Astrocyte (in vitro differentiated cells and primary cell): ENCODE data around the gene ARHGAP44. TPM values are rescaled to one million over a fixed set of nuclear protein-coding genes. Genes with fewer than 3 reads are reported as not detected.

Source experiments
- DNase-seq: peaks from one replicate; pipeline ENCODE4 v3.0.0-alpha.2; 2010; ENCODE audit warnings: low read depth
- FAIRE-seq: peaks from 2 replicates; lab custom pipeline; 2011; peaks lifted over from hg19 to GRCh38; lab: Jason Lieb, UNC
- H2AFZ ChIP-seq: 2 replicates; pipeline ENCODE4 v1.6.0; 2012; ENCODE audit warnings: low read depth, low read length, inconsistent platforms
- H3K27ac ChIP-seq: 2 replicates; pipeline ENCODE4 v1.5.1; 2011; ENCODE audit warnings: low read depth, low read length, inconsistent platforms
- H3K27me3 ChIP-seq: 2 replicates; pipeline ENCODE4 v1.6.0; 2011; ENCODE audit warnings: low read length, inconsistent platforms; ENCODE audit not compliant: insufficient read depth
- H3K36me3 ChIP-seq: 2 replicates; pipeline ENCODE4 v1.5.1; 2011; ENCODE audit warnings: low read length, inconsistent platforms; ENCODE audit not compliant: insufficient read depth
- H3K4me1 ChIP-seq: 2 replicates; pipeline ENCODE4 v1.5.1; 2011; ENCODE audit warnings: low read length, inconsistent platforms; ENCODE audit not compliant: insufficient read depth
- H3K4me2 ChIP-seq: 2 replicates; pipeline ENCODE4 v1.6.0; 2012; ENCODE audit warnings: low read length, inconsistent platforms
- H3K4me3 ChIP-seq: 2 replicates; pipeline ENCODE4 v1.5.1; 2011; ENCODE audit warnings: low read depth, mild to moderate bottlenecking, low read length, inconsistent platforms; ENCODE audit not compliant: insufficient read depth
- H3K79me2 ChIP-seq: 2 replicates; pipeline ENCODE4 v1.6.0; 2012; ENCODE audit warnings: mild to moderate bottlenecking, low read length, inconsistent platforms; ENCODE audit not compliant: insufficient read depth
- H3K9ac ChIP-seq: 2 replicates; pipeline ENCODE4 v1.6.0; 2012; ENCODE audit warnings: mild to moderate bottlenecking, low read length, inconsistent platforms
- H3K9me3 ChIP-seq: 2 replicates; pipeline ENCODE4 v1.5.1; 2012; ENCODE audit warnings: low read depth, mild to moderate bottlenecking, low read length, inconsistent platforms; ENCODE audit not compliant: insufficient read depth
- H4K20me1 ChIP-seq: 2 replicates; pipeline ENCODE4 v1.6.0; 2012; ENCODE audit warnings: low read length, inconsistent platforms; ENCODE audit not compliant: insufficient read depth
- H3K27ac Mint-ChIP-seq: one replicate; pipeline ENCODE4 v1.8.0; 2021; ENCODE audit warnings: mild to moderate bottlenecking, mixed read lengths; ENCODE audit not compliant: unreplicated experiment
- H3K27me3 Mint-ChIP-seq: one replicate; pipeline ENCODE4 v1.8.0; 2021; ENCODE audit warnings: low read depth, mixed read lengths; ENCODE audit not compliant: unreplicated experiment
- H3K36me3 Mint-ChIP-seq: one replicate; pipeline ENCODE4 v1.8.0; 2021; ENCODE audit warnings: low read depth, mixed read lengths; ENCODE audit not compliant: unreplicated experiment
- H3K4me1 Mint-ChIP-seq: one replicate; pipeline ENCODE4 v1.8.0; 2021; ENCODE audit warnings: low read depth, mixed read lengths; ENCODE audit not compliant: unreplicated experiment
- H3K4me3 Mint-ChIP-seq: one replicate; pipeline ENCODE4 v1.8.0; 2021; ENCODE audit warnings: mild to moderate bottlenecking, moderate library complexity, mixed read lengths; ENCODE audit not compliant: unreplicated experiment
- H3K9me3 Mint-ChIP-seq: one replicate; pipeline ENCODE4 v1.8.0; 2021; ENCODE audit warnings: mild to moderate bottlenecking, mixed read lengths; ENCODE audit not compliant: unreplicated experiment
- CTCF ChIP-seq: IDR thresholded peaks from 2 replicates; pipeline ENCODE4 v1.5.1; 2011; ENCODE audit warnings: low read depth, mild to moderate bottlenecking, inconsistent platforms, low read length, moderate library complexity; ENCODE audit not compliant: insufficient read depth
- EZH2 ChIP-seq: IDR thresholded peaks from 2 replicates; pipeline ENCODE4 v1.6.1; 2012; ENCODE audit warnings: mild to moderate bottlenecking, low read length, inconsistent platforms; ENCODE audit not compliant: insufficient read depth
- total RNA-seq: library from RNA; stranded (reverse); gene quantifications from 2 replicates; pipeline ENCODE4 v1.2.1, GENCODE V29; 2021

The ARHGAP44 gene
- total RNA-seq, 1 donor from 2014 or later, result 3.0 TPM

DNA sequence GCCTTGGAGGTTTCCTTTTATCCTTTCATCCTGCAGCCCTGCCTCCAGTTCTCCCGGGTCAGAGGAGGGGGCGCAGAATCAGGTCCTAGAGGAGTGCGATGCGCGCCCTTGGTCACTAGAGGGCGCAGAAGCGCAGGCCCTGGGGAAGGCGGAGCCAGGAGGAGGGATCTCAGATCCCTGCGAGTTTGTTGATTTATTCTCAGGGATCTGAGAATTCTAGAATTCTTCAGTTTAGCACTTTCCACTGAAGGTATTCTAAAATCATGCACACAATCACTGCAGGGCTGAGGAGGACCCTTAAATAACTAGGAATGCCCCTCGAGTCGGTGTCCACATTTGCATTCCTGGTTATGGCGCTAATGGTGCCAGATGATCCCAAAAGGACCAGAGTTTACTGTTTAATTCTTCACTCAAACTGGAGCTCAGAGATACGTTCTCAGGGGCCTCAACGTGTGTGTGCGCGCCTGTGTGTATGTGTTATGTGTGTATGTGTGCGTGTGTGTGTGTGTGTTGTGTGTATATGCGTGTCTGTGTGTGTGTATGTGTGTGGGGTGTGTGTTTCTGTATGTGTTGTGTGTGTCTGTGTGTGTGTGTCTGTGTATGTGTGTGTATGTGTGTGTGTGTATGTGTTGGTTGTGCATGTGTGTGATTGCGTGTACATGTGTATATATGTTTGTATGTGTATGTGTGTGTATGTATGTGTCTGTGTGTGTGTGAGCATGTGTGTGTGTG is 235.4 kb downstream of the ARHGAP44 start:
- H3K27me3 Mint-ChIP-seq, result peaks cover 9% of the 10 kb centered on the region

DNA sequence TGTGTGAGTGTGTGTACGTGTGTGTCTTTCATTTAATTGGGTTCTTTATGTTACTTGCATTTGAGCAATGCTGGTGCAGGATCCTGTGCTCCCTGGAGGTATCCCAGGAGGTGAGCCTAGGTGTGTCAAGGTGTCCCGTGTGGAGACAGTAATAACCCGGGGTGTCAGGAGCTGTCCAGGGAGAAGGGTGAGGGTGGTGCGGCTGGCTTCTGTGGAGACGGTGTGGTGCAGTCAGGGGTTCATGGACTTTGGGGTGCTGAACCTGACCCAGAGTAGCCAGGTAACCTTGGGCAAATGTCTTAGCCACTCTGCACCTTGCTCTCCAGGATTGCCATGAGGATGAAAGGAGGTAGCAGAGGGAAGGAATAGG is 235.9 kb downstream of the ARHGAP44 start:
- Histone ChIP-seq H4K20me1 (no peaks in the 10 kb centered on the region), H2AFZ (no peak overlapping the region), H3K36me3 (no peaks in the 10 kb centered on the region), H3K27ac (no peak overlapping the region), H3K9me3 (no peaks in the 10 kb centered on the region), H3K27me3 (peaks cover 2% of the 10 kb centered on the region), H3K9ac (no peak overlapping the region), H3K4me2 (no peak overlapping the region), H3K4me1 (no peaks in the 10 kb centered on the region), H3K79me2 (no peaks in the 10 kb centered on the region), H3K4me3 (no peak overlapping the region)
- no peak for FAIRE-seq
- Mint-ChIP-seq H3K4me1 (no peaks in the 10 kb centered on the region), H3K9me3 (no peaks in the 10 kb centered on the region), H3K36me3 (no peaks in the 10 kb centered on the region), H3K4me3 (no peak overlapping the region), H3K27ac (no peak overlapping the region), H3K27me3 (peaks cover 9% of the 10 kb centered on the region)
- TF ChIP-seq EZH2 (no peak), CTCF (no peak)
- no peak for DNase-seq

More for the DNA sequence above, 235.4 kb downstream of the ARHGAP44 start:
- Histone ChIP-seq H2AFZ (no peak overlapping the region), H3K27me3 (no peaks in the 10 kb centered on the region), H3K36me3 (no peaks in the 10 kb centered on the region), H3K79me2 (no peaks in the 10 kb centered on the region), H4K20me1 (no peaks in the 10 kb centered on the region), H3K4me1 (no peaks in the 10 kb centered on the region), H3K9me3 (no peaks in the 10 kb centered on the region), H3K9ac (no peak overlapping the region), H3K4me3 (no peak overlapping the region), H3K4me2 (peak overlapping the region; percentile 29), H3K27ac (no peak overlapping the region)
- Mint-ChIP-seq H3K4me3 (no peak overlapping the region), H3K4me1 (no peaks in the 10 kb centered on the region), H3K36me3 (no peaks in the 10 kb centered on the region), H3K27ac (no peak overlapping the region), H3K9me3 (no peaks in the 10 kb centered on the region)
- FAIRE-seq (peak; percentile 34), DNase-seq (no peak)
- peak; percentile 90 for TF ChIP-seq CTCF
- no peak for TF ChIP-seq EZH2

- Histone ChIP-seq H2AFZ (no peak overlapping the region), H3K27ac (no peak overlapping the region), H3K4me3 (no peak overlapping the region), H4K20me1 (no peaks in the 10 kb centered on the region), H3K79me2 (no peaks in the 10 kb centered on the region), H3K4me1 (no peaks in the 10 kb centered on the region), H3K4me2 (no peak overlapping the region), H3K9me3 (no peaks in the 10 kb centered on the region), H3K9ac (no peak overlapping the region), H3K27me3 (peaks cover 2% of the 10 kb centered on the region), H3K36me3 (no peaks in the 10 kb centered on the region)
- peaks cover 9% of the 10 kb centered on the region for H3K27me3 Mint-ChIP-seq
- DNase-seq, result no peak
- TF ChIP-seq EZH2, result no peak
- TF ChIP-seq CTCF, result no peak
- no peaks in the 10 kb centered on the region for H3K36me3 Mint-ChIP-seq
- FAIRE-seq, result no peak
- no peak overlapping the region for H3K4me3 Mint-ChIP-seq
- no peaks in the 10 kb centered on the region for H3K4me1 Mint-ChIP-seq
- no peak overlapping the region for H3K27ac Mint-ChIP-seq
- no peaks in the 10 kb centered on the region for H3K9me3 Mint-ChIP-seq
Measured at GRCh38 chr17:13025687-13026086, 236.4 kb downstream of the ARHGAP44 start.
